NCI-H2029 (cell line): ENCODE results near the gene BMP7.

Experiments used
- DNase-seq: peaks from one replicate; lab custom pipeline; 2025; lab: John Stamatoyannopoulos, UW

The BMP7 gene

DNA sequence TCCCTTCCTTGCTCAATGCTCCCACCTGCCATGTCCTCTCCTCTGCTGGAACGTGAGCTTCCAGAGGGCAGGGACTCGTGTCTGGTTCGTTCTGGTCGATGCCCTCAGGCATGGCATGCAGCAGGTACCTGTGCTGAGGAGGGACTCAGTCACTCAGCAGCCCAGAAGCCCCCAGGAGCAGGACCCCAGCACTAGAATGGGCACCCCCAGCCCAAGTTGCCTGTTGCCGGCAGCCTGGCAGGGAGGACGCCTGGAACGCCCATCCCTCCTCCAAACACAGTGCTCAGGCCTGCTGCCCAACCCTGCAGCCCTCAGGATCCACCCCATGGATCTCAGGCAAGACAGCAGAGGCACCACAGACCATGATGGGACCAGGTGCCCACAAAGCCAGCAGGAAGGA lies 40.6 kb downstream of the BMP7 start:
- DNase-seq, result no peak

DNA sequence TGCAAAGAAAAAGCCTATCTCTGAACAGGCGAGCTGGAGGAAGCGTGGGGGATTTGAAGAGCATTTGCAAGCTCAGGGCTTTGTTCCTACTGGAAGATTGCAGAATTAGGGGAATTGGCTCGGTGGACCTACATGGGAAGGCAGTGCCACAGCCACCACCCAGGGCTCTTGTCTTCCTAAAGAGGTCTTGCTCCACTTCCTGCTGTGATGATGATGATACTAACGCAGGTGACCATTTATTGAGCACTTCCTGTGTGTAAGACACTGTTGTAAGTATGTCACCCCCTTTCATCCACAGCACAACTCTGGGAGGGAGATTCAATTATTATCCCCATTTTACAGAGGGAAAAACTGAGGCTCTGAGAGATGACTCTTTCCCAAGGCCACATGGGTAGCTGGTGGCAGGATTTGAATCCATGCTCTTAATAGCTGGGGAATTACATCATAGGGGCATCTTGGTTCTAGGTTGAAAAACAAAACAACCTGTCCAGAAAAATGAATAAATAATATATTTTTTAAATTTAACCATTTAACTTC lies 41.2 kb downstream of the BMP7 start:
- DNase-seq, result no peak

DNA sequence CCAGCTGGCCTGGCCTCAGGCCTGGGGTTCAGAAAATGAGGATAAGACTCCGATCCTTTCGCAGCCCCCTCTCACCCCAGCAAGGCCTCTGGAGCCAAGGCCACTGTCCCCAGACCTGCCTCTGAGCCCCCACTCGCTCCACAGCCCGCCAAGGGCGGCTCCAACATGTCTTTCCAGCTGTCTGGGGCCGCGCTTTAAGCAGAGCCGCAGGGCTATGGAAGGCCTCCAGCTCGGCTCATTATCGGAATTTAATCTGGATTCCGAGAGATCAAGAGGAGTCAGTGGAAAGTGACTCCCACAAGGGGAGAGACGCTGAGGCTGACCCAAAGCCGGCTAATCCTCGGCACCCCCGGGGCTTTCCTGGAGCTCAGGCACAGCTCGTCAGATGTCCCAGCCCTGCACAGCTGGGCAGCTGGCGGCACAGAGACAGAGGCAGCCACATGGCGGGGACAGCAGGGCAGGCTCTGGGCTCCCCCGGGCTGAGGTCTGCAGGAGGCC lies 41.8 kb downstream of the BMP7 start:
- no peak for DNase-seq

DNA sequence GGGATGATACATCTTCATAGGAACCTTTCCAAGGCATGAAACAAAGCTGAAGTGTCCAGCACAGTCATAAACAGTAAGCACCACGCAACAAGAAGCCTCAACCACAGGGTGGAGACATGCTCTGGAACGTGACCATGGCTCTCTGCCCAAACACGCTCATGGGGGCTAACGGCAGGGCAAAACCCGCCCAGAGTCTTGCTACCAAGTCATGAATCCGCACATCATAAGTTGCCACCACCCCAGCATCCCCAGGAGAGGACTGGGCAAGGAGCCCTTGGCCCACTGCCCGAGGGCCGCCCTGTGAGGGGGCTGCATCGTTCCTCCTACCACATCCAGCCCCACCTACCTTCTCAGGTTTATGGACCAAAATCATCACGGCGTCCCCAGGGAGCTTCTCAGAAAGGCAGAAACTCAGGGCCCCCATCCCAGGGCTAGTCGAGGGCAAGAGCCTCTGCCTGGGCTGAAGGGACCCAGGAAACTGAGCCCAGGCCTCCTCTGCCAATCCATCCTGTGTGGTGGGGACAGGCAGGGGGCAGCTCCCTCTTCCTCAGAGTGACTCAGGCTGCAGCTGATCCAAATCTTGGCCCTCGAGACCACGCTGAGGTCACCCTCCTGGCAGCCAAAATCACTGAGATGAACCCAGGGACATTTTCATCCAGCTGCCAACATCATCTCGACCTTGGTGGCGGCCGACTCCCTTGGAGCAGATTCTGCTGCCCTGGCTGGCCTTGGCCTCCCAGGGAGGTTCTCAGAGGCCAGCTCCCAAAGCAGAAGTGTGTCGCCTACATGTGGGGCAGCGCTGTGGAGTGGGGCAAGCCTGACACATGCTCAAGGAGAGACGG lies 42.6 kb downstream of the BMP7 start:
- no peak for DNase-seq

DNA sequence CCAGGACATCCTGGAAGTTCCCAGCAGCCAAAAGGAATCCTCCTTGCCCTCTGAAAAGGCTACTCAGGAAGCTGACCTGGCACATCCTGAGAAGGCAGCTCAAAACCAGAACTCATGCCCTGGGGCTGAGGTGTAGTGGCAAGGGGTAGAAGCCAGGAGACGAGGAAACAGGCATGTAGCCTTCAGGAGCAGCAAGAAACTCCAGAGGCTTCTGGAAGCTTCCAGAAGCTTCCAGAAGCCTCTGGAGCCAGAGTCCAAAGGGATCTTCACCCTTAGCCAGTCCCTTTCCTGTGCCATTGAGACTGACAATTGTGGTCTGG lies 43.9 kb downstream of the BMP7 start:
- DNase-seq, result no peak

DNA sequence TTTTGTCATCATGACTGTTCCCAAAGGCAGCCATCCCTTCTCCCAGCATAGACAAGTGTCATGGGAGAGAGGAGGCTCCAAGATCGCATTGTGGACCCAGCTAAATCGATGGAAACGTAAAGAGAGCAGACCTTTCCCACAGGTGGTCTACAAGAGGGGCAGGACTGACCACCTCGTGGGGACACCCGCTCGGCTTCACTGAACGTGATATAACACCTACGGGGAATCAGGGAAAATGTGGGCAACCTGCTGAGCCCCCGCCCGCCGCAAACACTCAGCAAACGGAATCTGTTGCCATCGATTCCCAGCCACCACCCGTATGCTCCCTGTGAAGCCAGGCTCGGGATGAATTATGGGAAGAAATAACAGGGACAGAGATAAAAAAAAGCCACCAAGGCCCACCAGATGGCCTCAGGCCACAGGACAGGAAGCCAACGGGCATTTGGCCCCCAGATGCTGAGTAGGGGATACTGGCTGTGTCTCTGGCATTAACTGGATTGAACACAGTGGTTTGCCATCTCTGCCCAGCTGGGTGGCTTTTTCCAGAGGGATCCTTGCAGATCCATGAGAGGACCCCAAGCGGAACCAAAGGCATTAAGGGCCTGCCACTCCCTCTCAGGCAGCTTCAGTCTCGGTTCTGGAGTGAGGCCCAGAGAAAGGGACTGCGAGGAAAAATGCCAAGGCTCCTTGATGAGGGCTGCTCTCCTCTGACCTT lies 44.4 kb downstream of the BMP7 start:
- DNase-seq, result no peak

GRCh38 chr20:57220337-57221145 lies 45.9 kb downstream of the BMP7 start:
- DNase-seq, result no peak

DNA sequence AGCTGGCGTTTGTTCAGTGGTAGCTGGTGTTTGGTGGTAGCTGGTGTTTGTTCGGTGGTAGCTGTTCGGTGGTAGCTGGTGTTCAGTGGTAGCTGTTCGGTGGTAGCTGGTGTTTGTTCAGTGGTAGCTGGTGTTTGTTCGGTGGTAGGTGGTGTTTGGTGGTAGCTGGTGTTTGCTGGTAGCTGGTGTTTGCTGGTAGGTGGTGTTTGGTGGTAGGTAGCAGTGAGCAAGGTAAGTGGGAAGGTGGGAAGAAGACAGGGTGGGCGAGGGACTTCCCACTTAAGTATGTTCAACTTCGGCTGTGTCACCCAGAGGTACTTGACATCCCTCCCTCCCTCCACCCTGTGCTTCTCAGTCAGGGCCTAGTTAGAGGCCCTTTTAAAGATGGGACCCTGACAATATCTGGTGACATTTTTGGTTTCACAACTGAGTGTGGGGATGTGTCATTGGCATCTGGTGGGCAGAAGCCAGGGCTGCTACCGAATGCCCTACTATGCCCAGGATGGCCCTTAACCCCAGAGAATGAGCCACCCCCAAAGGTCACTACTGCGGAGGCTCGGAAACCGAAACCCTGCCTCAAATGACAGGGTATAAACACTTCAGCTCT lies 47.3 kb downstream of the BMP7 start:
- no peak for DNase-seq

GRCh38 chr20:57218489-57218888 lies 48.0 kb downstream of the BMP7 start:
- no peak for DNase-seq

DNA sequence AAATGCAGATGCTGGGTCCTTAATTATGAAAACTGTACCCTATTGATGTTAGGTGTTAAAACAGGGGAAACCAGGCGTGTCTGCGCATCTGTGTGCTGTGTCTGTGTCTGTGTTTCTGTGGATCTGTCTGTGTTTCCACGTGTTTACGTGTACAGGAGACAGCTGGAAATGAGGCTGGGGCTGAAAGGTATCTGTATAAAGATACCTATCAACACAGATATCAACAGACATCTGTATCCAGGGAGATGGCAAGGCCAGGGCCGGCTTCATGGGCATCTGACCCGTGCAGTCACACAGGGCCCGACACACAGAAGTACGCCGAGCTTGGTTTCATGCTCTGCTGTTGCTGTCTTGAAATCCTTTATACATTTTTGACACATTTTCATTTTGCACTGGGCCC lies 48.6 kb downstream of the BMP7 start:
- DNase-seq, result no peak

- DNase-seq, result no peak
Measured at GRCh38 chr20:57216669-57217068, 49.8 kb downstream of the BMP7 start.

- DNase-seq, result no peak
Measured at GRCh38 chr20:57215826-57216471, 50.5 kb downstream of the BMP7 start.

DNA sequence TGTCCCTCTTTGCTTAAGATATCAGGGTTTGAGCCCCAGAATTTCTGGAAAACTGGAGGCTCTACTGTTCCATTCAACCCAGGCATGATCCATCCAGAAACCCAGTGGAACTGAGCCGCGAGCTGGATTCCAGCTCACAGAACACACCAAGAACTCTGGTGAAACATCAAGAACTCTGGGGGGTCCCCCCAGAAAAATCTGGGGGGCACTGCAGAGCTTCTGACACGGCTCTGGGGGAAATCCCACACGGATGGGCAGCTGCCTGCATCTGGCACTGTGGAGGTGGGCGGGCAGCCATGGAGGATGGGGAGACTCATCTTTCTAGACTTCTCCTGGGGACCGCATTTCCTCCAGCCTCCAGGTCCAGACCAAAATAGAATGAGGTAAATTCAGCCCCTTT lies 51.0 kb downstream of the BMP7 start:
- no peak for DNase-seq

- DNase-seq, result no peak
Measured at GRCh38 chr20:57214948-57215347, 51.5 kb downstream of the BMP7 start.

- no peak for DNase-seq
Measured at GRCh38 chr20:57214427-57214826, 52.0 kb downstream of the BMP7 start.

- no peak for DNase-seq
Measured at GRCh38 chr20:57213924-57214323, 52.5 kb downstream of the BMP7 start.

DNA sequence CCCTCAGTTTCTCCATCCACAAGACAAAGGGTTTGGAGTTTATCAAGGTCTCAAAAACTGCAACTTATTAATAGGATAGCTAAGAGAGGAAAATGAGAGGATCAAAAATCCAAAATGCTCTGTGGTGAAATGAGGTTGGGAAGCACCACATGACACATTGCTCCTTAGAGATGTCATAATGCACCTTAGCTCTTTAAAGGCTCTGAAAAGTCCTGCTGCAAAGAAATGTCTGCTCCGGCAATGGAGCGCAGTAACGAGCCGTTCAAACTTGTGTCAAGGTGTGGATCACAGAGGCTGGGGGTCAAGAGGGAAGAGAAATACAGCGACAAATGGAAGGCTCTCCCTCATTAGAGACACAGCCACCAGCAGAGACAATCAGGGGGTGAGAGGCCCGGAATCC lies 53.1 kb downstream of the BMP7 start:
- DNase-seq, result no peak

DNA sequence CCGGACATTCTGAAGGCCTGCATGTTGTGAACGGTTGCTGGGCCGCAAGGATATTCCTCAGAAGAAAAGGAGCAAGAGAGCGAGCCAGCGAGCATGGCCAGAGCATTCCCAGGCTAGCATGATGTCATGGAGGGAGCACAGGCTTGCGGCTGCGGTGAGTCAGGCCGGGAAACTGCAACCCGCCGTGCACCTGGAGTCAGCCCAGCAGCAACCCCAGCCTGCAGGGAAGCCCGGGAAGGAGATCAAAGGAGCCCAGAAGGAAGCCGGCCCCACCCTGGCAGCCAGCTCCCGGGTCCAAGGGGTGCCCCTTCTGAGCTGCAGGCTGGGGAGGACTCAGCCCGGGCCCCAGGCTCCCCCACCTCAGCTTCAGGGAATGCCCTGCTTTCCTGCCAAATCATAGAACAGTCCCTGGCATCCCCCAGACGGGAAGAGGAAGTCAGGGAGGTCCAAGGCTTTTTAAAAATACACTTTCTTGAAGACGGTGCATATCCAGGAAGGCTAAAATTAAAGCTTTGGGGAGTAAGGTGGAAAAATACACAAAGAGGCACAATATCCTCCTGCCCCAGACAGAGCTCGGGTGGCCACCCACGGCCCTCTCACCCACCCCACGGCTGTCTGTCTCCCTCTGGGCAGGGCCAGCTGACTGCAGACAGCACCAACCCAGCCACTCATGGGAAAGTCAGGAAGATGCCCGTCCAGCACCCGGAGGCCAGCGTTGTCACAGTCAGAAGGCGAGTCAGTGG lies 53.7 kb downstream of the BMP7 start:
- no peak for DNase-seq

GRCh38 chr20:57211908-57212533 lies 54.4 kb downstream of the BMP7 start:
- DNase-seq, result no peak

DNA sequence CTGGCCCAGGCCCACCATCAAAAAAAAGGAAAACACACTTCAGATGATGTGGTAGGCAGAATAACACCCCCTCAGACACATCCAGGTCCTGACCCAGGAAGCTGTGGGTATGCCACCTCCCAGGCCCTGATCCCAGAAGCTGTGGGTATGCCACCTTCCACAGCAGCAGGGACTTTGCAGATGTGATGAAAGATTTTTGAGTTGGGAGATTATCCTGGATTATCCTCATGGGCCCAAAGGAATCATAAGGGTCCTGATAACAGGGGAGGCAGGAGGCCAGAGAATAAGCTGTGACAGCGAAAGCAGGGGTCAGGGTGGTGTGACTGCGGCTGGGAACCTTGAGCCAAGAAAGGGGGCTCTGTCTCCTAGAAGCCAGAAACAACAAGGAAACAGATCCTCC lies 55.0 kb downstream of the BMP7 start:
- DNase-seq, result no peak
